ENCODE measurements around the gene HNRNPF.

HNRNPF gene

DNA sequence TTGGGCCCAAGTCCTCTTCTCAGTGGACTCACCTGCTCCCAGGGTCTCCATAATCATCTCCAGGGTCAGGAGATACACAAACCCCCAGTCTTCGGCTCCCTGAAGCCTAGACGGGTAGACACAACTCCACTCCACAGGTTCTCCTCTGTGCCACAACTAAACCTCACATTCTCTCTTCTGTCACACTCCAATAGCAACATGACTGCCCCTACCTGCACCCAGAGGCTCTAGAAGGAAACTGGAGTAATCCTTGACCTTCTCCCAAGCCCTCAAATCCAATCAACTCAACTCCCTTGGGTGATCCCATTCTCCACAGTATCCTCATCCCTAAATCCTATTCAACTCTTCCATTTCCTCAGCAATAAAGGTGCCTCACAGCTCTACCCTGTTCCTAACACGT is 16.2 kb downstream of the HNRNPF start:
- TF ChIP-seq, protein P1, sequence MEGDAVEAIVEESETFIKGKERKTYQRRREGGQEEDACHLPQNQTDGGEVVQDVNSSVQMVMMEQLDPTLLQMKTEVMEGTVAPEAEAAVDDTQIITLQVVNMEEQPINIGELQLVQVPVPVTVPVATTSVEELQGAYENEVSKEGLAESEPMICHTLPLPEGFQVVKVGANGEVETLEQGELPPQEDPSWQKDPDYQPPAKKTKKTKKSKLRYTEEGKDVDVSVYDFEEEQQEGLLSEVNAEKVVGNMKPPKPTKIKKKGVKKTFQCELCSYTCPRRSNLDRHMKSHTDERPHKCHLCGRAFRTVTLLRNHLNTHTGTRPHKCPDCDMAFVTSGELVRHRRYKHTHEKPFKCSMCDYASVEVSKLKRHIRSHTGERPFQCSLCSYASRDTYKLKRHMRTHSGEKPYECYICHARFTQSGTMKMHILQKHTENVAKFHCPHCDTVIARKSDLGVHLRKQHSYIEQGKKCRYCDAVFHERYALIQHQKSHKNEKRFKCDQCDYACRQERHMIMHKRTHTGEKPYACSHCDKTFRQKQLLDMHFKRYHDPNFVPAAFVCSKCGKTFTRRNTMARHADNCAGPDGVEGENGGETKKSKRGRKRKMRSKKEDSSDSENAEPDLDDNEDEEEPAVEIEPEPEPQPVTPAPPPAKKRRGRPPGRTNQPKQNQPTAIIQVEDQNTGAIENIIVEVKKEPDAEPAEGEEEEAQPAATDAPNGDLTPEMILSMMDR (IDR thresholded peaks at IDR 0.05; ENCODE audit: control extremely low read depth, extremely low read depth, low read depth, missing control alignments), result no peak
- DNase-seq (ENCODE audit: extremely low spot score), result no peak
- POLR2A ChIA-PET, result no interaction called here
- CTCF ChIA-PET, result no interaction called here

DNA sequence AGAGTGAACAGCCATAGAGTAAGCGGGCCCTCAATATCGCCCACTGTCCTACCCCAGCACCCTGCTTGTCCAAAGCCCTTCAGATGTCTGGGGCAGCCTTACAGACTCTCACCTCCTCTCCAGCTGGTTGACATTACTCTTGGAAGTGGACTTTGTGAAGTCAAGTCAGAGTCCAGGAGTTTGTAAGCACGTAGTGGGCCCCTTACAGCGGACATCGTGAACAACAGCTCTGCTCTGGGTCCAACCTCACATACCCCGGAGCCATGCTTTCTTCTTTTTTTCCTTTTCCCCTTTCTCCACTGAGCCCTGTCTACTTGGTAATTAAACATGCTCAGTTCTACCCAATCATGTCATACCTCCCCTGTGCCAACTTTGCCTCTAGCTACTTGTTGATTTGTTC is 17.5 kb downstream of the HNRNPF start:
- TF ChIP-seq, protein P1 (IDR thresholded peaks at IDR 0.05; ENCODE audit: control extremely low read depth, extremely low read depth, low read depth, missing control alignments), result no peak
- ChIA-PET POLR2A (interaction anchor here (0.6 to 1.3 kb wide), 2 partner anchors 14 to 58 kb away, joined by 3 to 6 read pairs; no protein-coding TSS in a partner anchor), CTCF (interaction anchor here (2.4 kb wide), 1 partner anchor 187 kb away, joined by 7 read pairs; no protein-coding TSS in a partner anchor)
- DNase-seq (ENCODE audit: extremely low spot score), result no peak

DNA sequence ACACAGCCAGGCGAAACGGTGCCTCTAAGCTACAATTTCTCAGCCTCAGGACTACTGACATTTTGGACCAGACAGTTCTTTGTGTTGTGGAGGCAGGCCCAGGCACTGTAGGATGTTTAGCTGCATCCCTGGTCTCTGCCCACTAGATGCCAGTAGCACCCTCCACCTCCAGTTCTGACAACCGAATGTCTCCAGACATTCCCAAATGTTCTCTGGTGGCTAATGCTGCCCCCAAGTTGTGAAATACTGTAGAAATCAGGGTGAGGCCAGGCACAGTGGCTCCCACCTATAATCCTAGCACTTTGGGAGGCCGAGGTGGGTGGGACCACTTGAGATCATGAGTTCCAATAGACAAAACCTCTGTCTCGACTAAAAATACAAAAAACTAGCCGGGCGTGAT is 18.2 kb downstream of the HNRNPF start:
- TF ChIP-seq, protein P1 (IDR thresholded peaks at IDR 0.05; ENCODE audit: control extremely low read depth, extremely low read depth, low read depth, missing control alignments), result peak; percentile 32
- POLR2A ChIA-PET, result interaction anchor here (0.7 kb wide), 1 partner anchor 46 kb away, joined by 5 read pairs; the partner anchor contains the start of gene ZNF487
- CTCF ChIA-PET, result interaction anchor here (0.6 to 2.4 kb wide), 4 partner anchors 13 to 186 kb away, joined by 3 to 7 read pairs (median 3); no protein-coding TSS in a partner anchor
- no peak for DNase-seq (ENCODE audit: extremely low spot score)

DNA sequence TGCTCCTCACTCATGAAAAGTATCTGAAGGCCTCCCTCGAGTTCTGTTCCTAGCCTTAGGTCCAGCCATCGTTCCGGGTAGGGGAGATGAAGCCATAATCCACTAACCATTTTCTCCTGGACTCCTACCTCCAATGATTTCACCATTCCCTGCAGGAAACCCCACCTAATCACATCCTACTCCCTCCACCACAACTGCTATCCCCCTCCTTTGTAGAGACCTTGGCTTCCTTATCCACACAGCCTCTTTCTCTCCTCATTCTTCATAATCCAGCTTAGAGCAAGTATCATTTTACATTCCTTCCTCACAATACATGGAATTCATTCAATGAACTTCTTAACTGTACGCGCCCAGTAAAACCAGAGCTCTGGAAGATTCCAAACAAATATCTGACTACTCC is 18.7 kb downstream of the HNRNPF start:
- ChIA-PET POLR2A (interaction anchor here (0.6 to 0.7 kb wide), 2 partner anchors 8 to 46 kb away, joined by 5 read pairs; partner anchors contain the start of gene ZNF487), CTCF (interaction anchor here (0.6 to 2.4 kb wide), 4 partner anchors 13 to 186 kb away, joined by 3 to 7 read pairs (median 3); no protein-coding TSS in a partner anchor)
- TF ChIP-seq, protein P1 (IDR thresholded peaks at IDR 0.05; ENCODE audit: control extremely low read depth, extremely low read depth, low read depth, missing control alignments), result no peak
- no peak for DNase-seq (ENCODE audit: extremely low spot score)

DNA sequence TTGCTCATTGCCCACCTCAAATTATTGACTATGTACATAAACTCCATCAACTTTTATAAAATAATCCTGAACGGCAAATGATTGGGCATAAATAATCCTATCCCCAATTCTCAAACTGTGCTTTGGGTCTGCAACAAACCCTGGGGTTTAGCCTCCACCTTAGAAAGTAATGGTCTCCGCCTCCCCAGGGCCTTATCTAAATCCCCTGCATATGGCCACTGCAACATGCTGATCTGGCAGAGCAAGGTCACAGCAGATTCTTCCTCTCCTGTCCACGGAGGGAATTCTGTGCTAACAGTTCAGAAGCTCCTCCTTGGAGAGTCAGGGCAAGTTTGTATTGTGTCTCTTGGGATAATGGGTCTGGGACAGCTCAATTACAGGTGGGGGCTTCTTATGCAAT is 19.1 kb downstream of the HNRNPF start:
- POLR2A ChIA-PET, result interaction anchor here (0.6 kb wide), 1 partner anchor 9 kb away, joined by 5 read pairs; no protein-coding TSS in a partner anchor
- no peak for DNase-seq (ENCODE audit: extremely low spot score)
- CTCF ChIA-PET, result interaction anchor here (1.8 to 2.4 kb wide), 2 partner anchors 121 to 185 kb away, joined by 3 to 7 read pairs; no protein-coding TSS in a partner anchor
- TF ChIP-seq, protein P1 (IDR thresholded peaks at IDR 0.05; ENCODE audit: control extremely low read depth, extremely low read depth, low read depth, missing control alignments), result no peak

DNA sequence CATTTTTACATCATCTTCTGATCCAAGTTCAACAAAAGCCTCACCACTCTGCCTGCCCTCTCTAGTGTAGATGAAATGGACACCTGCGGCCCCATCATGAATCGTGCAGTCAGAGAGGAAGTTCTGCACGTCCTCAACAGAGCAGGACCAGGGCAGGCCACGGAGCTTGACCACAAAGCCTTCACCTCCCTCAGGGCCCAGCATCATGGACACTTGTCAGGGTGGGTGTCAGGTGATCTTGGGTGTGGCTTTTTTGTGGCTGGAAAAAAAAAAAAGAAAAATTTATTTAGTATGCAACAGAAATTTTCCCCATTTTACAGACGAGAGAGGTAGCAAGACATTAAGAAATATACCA is 21.3 kb downstream of the HNRNPF start:
- ChIA-PET CTCF (no interaction called here), POLR2A (no interaction called here)
- DNase-seq (ENCODE audit: extremely low spot score), result no peak
- TF ChIP-seq, protein P1 (IDR thresholded peaks at IDR 0.05; ENCODE audit: control extremely low read depth, extremely low read depth, low read depth, missing control alignments), result no peak
